ENCODE data around the gene L3MBTL2. TPM values are rescaled to one million over a fixed set of nuclear protein-coding genes. Genes with fewer than 3 reads are reported as not detected.
A peak's percentile ranks its signal among the peaks of the same experiment; 100 is the strongest.

Gene L3MBTL2
- total and polyA plus RNA-seq, 10 of the 15 experiments (the other 5 are each of a cell fraction or from before 2014, with no cell fraction given) = 13.2 to 37.6 (median 28.2) TPM

- TF ChIP-seq GABPA (IDR thresholded peaks at IDR 0.05; ENCODE audit: low read depth) (no peak), CBFB (IDR thresholded peaks at IDR 0.05; ENCODE audit: low read depth) (no peak), ZNF207 (IDR thresholded peaks at IDR 0.05; ENCODE audit: borderline replicate concordance) (no peak), YY1 (IDR thresholded peaks at IDR 0.05; ENCODE audit: low read depth, low read length) (no peak), RFX5 (IDR thresholded peaks at IDR 0.05; ENCODE audit: low read depth, low read length) (no peak), SMAD5 (IDR thresholded peaks at IDR 0.05; ENCODE audit: low read depth) (no peak), POLR2A (IDR thresholded peaks at IDR 0.05; ENCODE audit: low read depth, low read length) (no peak), SPI1 (IDR thresholded peaks at IDR 0.05; ENCODE audit: borderline replicate concordance, insufficient read depth, low read depth, low read length) (no peak), ATF3 (IDR thresholded peaks at IDR 0.05; ENCODE audit: borderline replicate concordance, extremely low read depth, low read depth, low read length) (peak; percentile 65; the same call in 1 of the 2 replicates), HDAC6 (IDR thresholded peaks at IDR 0.05; ENCODE audit: unreplicated experiment) (no peak), RAD21 (IDR thresholded peaks at IDR 0.05; ENCODE audit: insufficient read depth, low read depth, low read length) (no peak), TARDBP (IDR thresholded peaks at IDR 0.05; ENCODE audit: borderline replicate concordance) (no peak), SP1 (IDR thresholded peaks at IDR 0.05; ENCODE audit: low read depth, low read length) (no peak), NFYB (IDR thresholded peaks at IDR 0.05; ENCODE audit: insufficient read depth, low read depth, low read length) (no peak), IRF4 (IDR thresholded peaks at IDR 0.05; ENCODE audit: low read depth, low read length) (no peak), STAT3 (IDR thresholded peaks at IDR 0.05; ENCODE audit: low read depth, low read length) (no peak), MYC (IDR thresholded peaks at IDR 0.05; ENCODE audit: insufficient read depth, insufficient read length, insufficient replicate concordance, low read length, severe bottlenecking) (no peak), ZNF384 (IDR thresholded peaks at IDR 0.05; ENCODE audit: borderline replicate concordance, low read depth, low read length) (no peak), KDM1A (IDR thresholded peaks at IDR 0.05; ENCODE audit: borderline replicate concordance) (no peak), MTA2 (IDR thresholded peaks at IDR 0.05; ENCODE audit: low read depth) (no peak), NFYA (IDR thresholded peaks at IDR 0.05; ENCODE audit: borderline replicate concordance, low read depth, low read length) (no peak)
- TF ChIP-seq, protein P1, sequence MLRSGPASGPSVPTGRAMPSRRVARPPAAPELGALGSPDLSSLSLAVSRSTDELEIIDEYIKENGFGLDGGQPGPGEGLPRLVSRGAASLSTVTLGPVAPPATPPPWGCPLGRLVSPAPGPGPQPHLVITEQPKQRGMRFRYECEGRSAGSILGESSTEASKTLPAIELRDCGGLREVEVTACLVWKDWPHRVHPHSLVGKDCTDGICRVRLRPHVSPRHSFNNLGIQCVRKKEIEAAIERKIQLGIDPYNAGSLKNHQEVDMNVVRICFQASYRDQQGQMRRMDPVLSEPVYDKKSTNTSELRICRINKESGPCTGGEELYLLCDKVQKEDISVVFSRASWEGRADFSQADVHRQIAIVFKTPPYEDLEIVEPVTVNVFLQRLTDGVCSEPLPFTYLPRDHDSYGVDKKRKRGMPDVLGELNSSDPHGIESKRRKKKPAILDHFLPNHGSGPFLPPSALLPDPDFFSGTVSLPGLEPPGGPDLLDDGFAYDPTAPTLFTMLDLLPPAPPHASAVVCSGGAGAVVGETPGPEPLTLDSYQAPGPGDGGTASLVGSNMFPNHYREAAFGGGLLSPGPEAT (IDR thresholded peaks at IDR 0.05; ENCODE audit: low read depth) = no peak
- TF ChIP-seq, protein P2, sequence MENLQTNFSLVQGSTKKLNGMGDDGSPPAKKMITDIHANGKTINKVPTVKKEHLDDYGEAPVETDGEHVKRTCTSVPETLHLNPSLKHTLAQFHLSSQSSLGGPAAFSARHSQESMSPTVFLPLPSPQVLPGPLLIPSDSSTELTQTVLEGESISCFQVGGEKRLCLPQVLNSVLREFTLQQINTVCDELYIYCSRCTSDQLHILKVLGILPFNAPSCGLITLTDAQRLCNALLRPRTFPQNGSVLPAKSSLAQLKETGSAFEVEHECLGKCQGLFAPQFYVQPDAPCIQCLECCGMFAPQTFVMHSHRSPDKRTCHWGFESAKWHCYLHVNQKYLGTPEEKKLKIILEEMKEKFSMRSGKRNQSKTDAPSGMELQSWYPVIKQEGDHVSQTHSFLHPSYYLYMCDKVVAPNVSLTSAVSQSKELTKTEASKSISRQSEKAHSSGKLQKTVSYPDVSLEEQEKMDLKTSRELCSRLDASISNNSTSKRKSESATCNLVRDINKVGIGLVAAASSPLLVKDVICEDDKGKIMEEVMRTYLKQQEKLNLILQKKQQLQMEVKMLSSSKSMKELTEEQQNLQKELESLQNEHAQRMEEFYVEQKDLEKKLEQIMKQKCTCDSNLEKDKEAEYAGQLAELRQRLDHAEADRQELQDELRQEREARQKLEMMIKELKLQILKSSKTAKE (IDR thresholded peaks at IDR 0.05; ENCODE audit: low read depth, poor library complexity, severe bottlenecking) = no peak
- TF ChIP-seq, protein P3, sequence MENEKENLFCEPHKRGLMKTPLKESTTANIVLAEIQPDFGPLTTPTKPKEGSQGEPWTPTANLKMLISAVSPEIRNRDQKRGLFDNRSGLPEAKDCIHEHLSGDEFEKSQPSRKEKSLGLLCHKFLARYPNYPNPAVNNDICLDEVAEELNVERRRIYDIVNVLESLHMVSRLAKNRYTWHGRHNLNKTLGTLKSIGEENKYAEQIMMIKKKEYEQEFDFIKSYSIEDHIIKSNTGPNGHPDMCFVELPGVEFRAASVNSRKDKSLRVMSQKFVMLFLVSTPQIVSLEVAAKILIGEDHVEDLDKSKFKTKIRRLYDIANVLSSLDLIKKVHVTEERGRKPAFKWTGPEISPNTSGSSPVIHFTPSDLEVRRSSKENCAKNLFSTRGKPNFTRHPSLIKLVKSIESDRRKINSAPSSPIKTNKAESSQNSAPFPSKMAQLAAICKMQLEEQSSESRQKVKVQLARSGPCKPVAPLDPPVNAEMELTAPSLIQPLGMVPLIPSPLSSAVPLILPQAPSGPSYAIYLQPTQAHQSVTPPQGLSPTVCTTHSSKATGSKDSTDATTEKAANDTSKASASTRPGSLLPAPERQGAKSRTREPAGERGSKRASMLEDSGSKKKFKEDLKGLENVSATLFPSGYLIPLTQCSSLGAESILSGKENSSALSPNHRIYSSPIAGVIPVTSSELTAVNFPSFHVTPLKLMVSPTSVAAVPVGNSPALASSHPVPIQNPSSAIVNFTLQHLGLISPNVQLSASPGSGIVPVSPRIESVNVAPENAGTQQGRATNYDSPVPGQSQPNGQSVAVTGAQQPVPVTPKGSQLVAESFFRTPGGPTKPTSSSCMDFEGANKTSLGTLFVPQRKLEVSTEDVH (IDR thresholded peaks at IDR 0.05; ENCODE audit: low read depth, partially characterized antibody) = peak; percentile 50
These were observed 7.8 kb upstream of the L3MBTL2 start (continued) for GRCh38 chr22:41197038-41197972.

All from GM12878 (cell line).